PC-9 (cell line): Measurements from ENCODE around the gene TRANK1. TPM values are rescaled to one million over a fixed set of nuclear protein-coding genes. Genes with fewer than 3 reads are reported as not detected.

Experiments used
- BruUV-seq: library from RNA; stranded (reverse); fragments of 400-500 nt; replicated peaks from 2 replicates; lab custom pipeline; 2021; lab: Mats Ljungman, UMichigan
- CTCF ChIA-PET: fragments of 300-600 bp; sonication (Branson Sonifier 250); formaldehyde crosslinking; loops from one replicate; lab custom pipeline; 2022; ENCODE audit warnings: antibody characterized with exemption; lab: Charles Lee
- POLR2A ChIA-PET: fragments of 300-600 bp; sonication (Branson Sonifier 250); formaldehyde crosslinking; loops from one replicate; lab custom pipeline; 2022; ENCODE audit warnings: antibody characterized with exemption; ENCODE audit not compliant: unreplicated experiment; lab: Charles Lee
- DNase-seq, 2 experiments: peaks; one replicate each; pipeline versions ENCODE4 v3.0.0 to v3.0.0-alpha.2; 2015 to 2022; ENCODE audit warnings: mixed read lengths in 1 of 2
- H2AFZ ChIP-seq: fragments of 200-600 bp; sonication (generic); 2 replicates; pipeline ENCODE4 v1.8.1; 2017; ENCODE audit warnings: antibody characterized with exemption
- H3F3A ChIP-seq: fragments of 200-600 bp; sonication (generic); 2 replicates; pipeline ENCODE4 v1.8.1; 2017; ENCODE audit warnings: antibody characterized with exemption, mild to moderate bottlenecking, low read depth; ENCODE audit not compliant: insufficient read depth
- H3K27ac ChIP-seq: fragments of 200-600 bp; sonication (generic); 2 replicates; pipeline ENCODE4 v1.6.1; 2016; ENCODE audit warnings: mixed run types
- H3K27me3 ChIP-seq: fragments of 200-600 bp; sonication (generic); 2 replicates; pipeline ENCODE4 v1.6.1; 2016; ENCODE audit warnings: low read depth, mixed run types; ENCODE audit not compliant: insufficient read depth
- H3K36me3 ChIP-seq: fragments of 200-600 bp; sonication (generic); 2 replicates; pipeline ENCODE4 v1.6.1; 2016; ENCODE audit warnings: low read depth, mixed run types
- H3K4me1 ChIP-seq: fragments of 200-600 bp; sonication (generic); replicated peaks from 2 replicates; pipeline ENCODE4 v1.6.1; 2016; ENCODE audit warnings: mixed run types; ENCODE audit not compliant: insufficient read depth
- H3K4me2 ChIP-seq: fragments of 200-600 bp; sonication (generic); 2 replicates; pipeline ENCODE4 v1.6.1; 2017; ENCODE audit warnings: mixed run types
- H3K4me3 ChIP-seq: fragments of 200-600 bp; sonication (generic); 2 replicates; pipeline ENCODE4 v1.6.1; 2016; ENCODE audit warnings: mixed run types
- H3K79me2 ChIP-seq: fragments of 200-600 bp; sonication (generic); 2 replicates; pipeline ENCODE4 v1.6.1; 2017; ENCODE audit warnings: low read depth, mixed run types
- H3K9me2 ChIP-seq: fragments of 200-600 bp; sonication (generic); 2 replicates; pipeline ENCODE4 v1.8.1; 2017; ENCODE audit warnings: mild to moderate bottlenecking; ENCODE audit not compliant: insufficient read depth
- H3K9me3 ChIP-seq: fragments of 200-600 bp; sonication (generic); 2 replicates; pipeline ENCODE4 v1.8.1; 2016; ENCODE audit warnings: low read depth; ENCODE audit not compliant: insufficient read depth
- H4K20me1 ChIP-seq: fragments of 200-600 bp; sonication (generic); 2 replicates; pipeline ENCODE4 v1.8.1; 2017; ENCODE audit not compliant: insufficient read depth
- EZH2 ChIP-seq: fragments of 200-600 bp; sonication (generic); IDR thresholded peaks from 2 replicates; pipeline ENCODE4 v1.8.0; 2017; ENCODE audit warnings: antibody characterized with exemption, low read depth
- intact Hi-C: fragments of 100-400 bp; cut with micrococcal nuclease; formaldehyde crosslinking; loops from one replicate; pipeline ENCODE4 v1.10.0; 2022; ENCODE audit not compliant: unreplicated experiment
- total RNA-seq: library from RNA; stranded (reverse); gene quantifications from 2 replicates; pipeline ENCODE4 v1.2.3, GENCODE V29; 2021
- TF ChIP-seq, protein P1 (sequence below): fragments of 200-600 bp; sonication (generic); conservative IDR thresholded peaks from 2 replicates; pipeline ENCODE4 v1.6.1; 2017; ENCODE audit warnings: mixed run types, antibody characterized with exemption, mild to moderate bottlenecking, moderate library complexity

The TRANK1 gene
- total RNA-seq, 1 experiment from 2014 or later: 12.1 TPM

DNA sequence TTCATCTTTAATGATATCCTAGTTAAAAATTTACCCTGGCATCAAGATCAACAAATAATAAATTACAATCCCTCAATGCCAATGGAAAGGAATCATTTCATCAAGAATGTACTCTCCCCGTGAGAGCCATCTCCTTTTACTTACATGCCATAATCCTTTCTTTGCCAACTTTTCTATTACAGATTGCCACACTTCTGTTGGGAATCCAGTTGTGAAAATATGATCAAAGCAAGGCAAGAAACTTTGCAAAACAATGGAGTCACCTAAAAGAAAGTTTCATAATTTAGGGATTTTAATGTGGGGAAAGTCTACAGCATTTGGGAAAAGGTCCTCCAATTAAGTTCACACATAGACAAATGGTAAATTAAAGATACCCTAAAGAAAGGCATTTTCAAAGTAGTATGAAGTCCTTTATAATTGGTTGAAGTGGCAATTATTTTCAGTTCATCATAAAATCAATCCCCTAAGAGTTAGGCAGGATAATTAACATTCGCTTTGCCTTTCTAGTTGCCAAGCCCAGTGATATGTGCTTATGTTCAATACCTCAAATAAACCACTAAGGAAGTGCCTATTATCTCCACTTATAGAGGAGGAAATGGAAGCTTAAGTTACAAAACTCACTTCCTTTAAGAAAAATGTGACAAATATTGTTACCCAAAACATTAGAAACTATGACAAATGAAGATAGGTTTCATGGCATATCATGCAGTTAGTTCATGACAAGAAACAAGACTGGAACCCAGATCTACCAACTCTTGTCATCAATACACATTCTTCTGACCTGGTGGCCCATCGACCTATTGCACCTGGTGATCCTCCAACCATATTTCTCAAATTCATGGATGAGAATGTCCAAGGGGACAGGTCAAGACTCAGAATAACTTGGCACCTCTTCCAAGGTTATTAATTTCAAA lies 49.1 kb downstream of the TRANK1 start:
- no peaks in the 10 kb centered on the region for H3K36me3 ChIP-seq
- H3K27me3 ChIP-seq: no peaks in the 10 kb centered on the region
- no peaks in the 10 kb centered on the region for H3K79me2 ChIP-seq
- H3K9me2 ChIP-seq: no peaks in the 10 kb centered on the region
- no peak overlapping the region for H2AFZ ChIP-seq
- no peak for TF ChIP-seq EZH2
- TF ChIP-seq, protein P1, sequence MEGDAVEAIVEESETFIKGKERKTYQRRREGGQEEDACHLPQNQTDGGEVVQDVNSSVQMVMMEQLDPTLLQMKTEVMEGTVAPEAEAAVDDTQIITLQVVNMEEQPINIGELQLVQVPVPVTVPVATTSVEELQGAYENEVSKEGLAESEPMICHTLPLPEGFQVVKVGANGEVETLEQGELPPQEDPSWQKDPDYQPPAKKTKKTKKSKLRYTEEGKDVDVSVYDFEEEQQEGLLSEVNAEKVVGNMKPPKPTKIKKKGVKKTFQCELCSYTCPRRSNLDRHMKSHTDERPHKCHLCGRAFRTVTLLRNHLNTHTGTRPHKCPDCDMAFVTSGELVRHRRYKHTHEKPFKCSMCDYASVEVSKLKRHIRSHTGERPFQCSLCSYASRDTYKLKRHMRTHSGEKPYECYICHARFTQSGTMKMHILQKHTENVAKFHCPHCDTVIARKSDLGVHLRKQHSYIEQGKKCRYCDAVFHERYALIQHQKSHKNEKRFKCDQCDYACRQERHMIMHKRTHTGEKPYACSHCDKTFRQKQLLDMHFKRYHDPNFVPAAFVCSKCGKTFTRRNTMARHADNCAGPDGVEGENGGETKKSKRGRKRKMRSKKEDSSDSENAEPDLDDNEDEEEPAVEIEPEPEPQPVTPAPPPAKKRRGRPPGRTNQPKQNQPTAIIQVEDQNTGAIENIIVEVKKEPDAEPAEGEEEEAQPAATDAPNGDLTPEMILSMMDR: no peak
- H3K4me2 ChIP-seq: no peak overlapping the region
- no peaks in the 10 kb centered on the region for H4K20me1 ChIP-seq
- BruUV-seq: no TSS peak
- intact Hi-C loops: no loop called here
- no peaks in the 10 kb centered on the region for H3F3A ChIP-seq
- H3K4me3 ChIP-seq: no peak overlapping the region
- CTCF ChIA-PET: no interaction called here
- no peaks in the 10 kb centered on the region for H3K4me1 ChIP-seq
- H3K9me3 ChIP-seq: no peaks in the 10 kb centered on the region
- DNase-seq: no peak
- POLR2A ChIA-PET: no interaction called here
- H3K27ac ChIP-seq: no peak overlapping the region

DNA sequence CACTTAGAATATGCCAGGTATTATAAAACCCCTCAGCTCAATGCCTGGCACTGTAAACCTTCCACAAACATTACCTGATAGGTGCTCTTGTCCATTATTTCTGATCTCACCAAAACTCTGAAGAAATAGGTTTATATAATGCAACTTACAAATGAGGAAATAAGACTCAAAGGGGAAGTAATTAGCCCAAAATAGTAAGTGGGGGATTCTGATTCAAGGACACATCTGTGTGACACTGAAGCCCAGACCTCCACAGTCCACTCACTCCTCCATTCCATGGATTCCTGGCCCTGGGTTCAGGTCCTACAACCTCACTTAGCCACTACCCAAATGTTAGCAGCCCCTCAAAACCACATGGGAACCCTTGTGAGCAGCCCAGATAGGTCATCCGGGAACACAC lies 49.9 kb downstream of the TRANK1 start:
- H3K79me2 ChIP-seq: no peaks in the 10 kb centered on the region
- no peak overlapping the region for H3K4me2 ChIP-seq
- no peaks in the 10 kb centered on the region for H3K9me3 ChIP-seq
- no peaks in the 10 kb centered on the region for H3K9me2 ChIP-seq
- no peaks in the 10 kb centered on the region for H3K27me3 ChIP-seq
- H4K20me1 ChIP-seq: no peaks in the 10 kb centered on the region
- ChIA-PET POLR2A (no interaction called here), CTCF (no interaction called here)
- no peak overlapping the region for H3K27ac ChIP-seq
- H3K4me1 ChIP-seq: no peaks in the 10 kb centered on the region
- TF ChIP-seq, protein P1: no peak
- TF ChIP-seq EZH2: no peak
- no peaks in the 10 kb centered on the region for H3F3A ChIP-seq
- DNase-seq: no peak
- H3K36me3 ChIP-seq: no peaks in the 10 kb centered on the region
- intact Hi-C loops: no loop called here
- no peak overlapping the region for H3K4me3 ChIP-seq
- no TSS peak for BruUV-seq
- no peak overlapping the region for H2AFZ ChIP-seq

DNA sequence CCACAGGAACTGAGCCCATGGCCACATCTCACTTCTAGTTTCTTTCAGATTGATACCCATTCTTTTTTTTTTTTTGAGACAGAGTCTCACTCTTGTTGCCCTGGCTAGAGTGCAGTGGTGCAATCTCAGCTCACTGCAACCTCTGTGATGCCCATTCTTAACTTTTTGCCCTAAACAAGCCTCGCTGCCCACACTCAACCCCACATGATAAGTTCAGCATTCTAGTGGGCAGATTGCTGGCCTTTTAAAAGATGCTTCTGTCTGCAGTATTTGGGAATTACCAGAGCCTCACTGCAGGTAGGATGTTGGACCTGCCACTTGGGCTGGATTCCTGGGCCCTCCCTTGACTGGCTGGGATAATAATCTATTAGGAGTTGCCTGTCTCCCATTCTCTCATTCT lies 51.0 kb downstream of the TRANK1 start:
- H3K4me1 ChIP-seq: no peaks in the 10 kb centered on the region
- CTCF ChIA-PET: no interaction called here
- H3K36me3 ChIP-seq: no peaks in the 10 kb centered on the region
- no peak overlapping the region for H3K27ac ChIP-seq
- no peaks in the 10 kb centered on the region for H3K79me2 ChIP-seq
- BruUV-seq: no TSS peak
- no peaks in the 10 kb centered on the region for H4K20me1 ChIP-seq
- H3K4me3 ChIP-seq: no peak overlapping the region
- no peak overlapping the region for H3K4me2 ChIP-seq
- POLR2A ChIA-PET: no interaction called here
- no peaks in the 10 kb centered on the region for H3K9me2 ChIP-seq
- TF ChIP-seq, protein P1: no peak
- no peak for TF ChIP-seq EZH2
- no peaks in the 10 kb centered on the region for H3K9me3 ChIP-seq
- no peak for DNase-seq
- no peaks in the 10 kb centered on the region for H3F3A ChIP-seq
- H2AFZ ChIP-seq: no peak overlapping the region
- intact Hi-C loops: no loop called here
- no peaks in the 10 kb centered on the region for H3K27me3 ChIP-seq
